IgD-negative memory B cell (primary cell): ENCODE measurements around the gene INCA1. TPM values are rescaled to one million over a fixed set of nuclear protein-coding genes. Genes with fewer than 3 reads are reported as not detected.
"Not testable (repeated sequence)": the region's sequence is repeated elsewhere in the genome, so short reads cannot be mapped to it uniquely, and the experiment has no call there.

Experiments
- H3K27ac Mint-ChIP-seq, 3 donors: one replicate each; pipeline ENCODE4 v1.8.0; 2020 to 2022; ENCODE audit warnings: mild to moderate bottlenecking in 3 of 3, mixed read lengths in 3 of 3, moderate library complexity in 1 of 3
- H3K27me3 Mint-ChIP-seq: one replicate; pipeline ENCODE4 v1.8.0; 2021; ENCODE audit warnings: mixed read lengths
- H3K36me3 Mint-ChIP-seq: one replicate; pipeline ENCODE4 v1.8.0; 2020; ENCODE audit warnings: mild to moderate bottlenecking, mixed read lengths
- H3K4me1 Mint-ChIP-seq, 3 donors: one replicate each; pipeline ENCODE4 v1.8.0; 2020 to 2022; ENCODE audit warnings: mixed read lengths in 3 of 3, mild to moderate bottlenecking in 1 of 3
- H3K4me3 Mint-ChIP-seq, 4 donors: one replicate each; pipeline ENCODE4 v1.8.0; 2020 to 2022; ENCODE audit warnings: mild to moderate bottlenecking in 4 of 4, mixed read lengths in 4 of 4, moderate library complexity in 3 of 4
- H3K9me3 Mint-ChIP-seq, 3 donors: one replicate each; pipeline ENCODE4 v1.8.0; 2020 to 2021; ENCODE audit warnings: mixed read lengths in 3 of 3, mild to moderate bottlenecking in 1 of 3
- polyA plus RNA-seq: library from polyadenylated mRNA; unstranded; fragments of 300-500 nt; fragmentation: Illumina TruSeq; gene quantifications from one replicate; pipeline ENCODE4 v1.2.3, GENCODE V29; 2021

The INCA1 gene
- 0.36 TPM for polyA plus RNA-seq

GRCh38 chr17:4997302-4998026, at the start of gene INCA1, which contains the start of gene KIF1C:
Gene INCA1, minus strand, starts transcription at chr17:4997522. Its CDS starts 3,085 bp downstream, at chr17:4994437.
Gene KIF1C, plus strand, starts transcription at chr17:4997950. Its CDS starts 2,297 bp downstream, at chr17:5000247.
- Mint-ChIP-seq H3K4me1 (peaks cover 11 to 15% (median 12%) of the 10 kb centered on the region in 3 donors), H3K9me3 (no peaks in the 10 kb centered on the region), H3K27ac (peak within 1 kb of the TSS; percentile 22 to 71 (median 69)), H3K4me3 (peak within 1 kb of the TSS; percentile 84 to 95 (median 92)), H3K27me3 (no peaks in the 10 kb centered on the region), H3K36me3 (peaks cover 10% of the 10 kb centered on the region)

GRCh38 chr17:5045496-5045895, 48.2 kb upstream of the INCA1 start:
- H3K36me3 Mint-ChIP-seq = no peaks in the 10 kb centered on the region
- peaks cover 12 to 22% (median 18%) of the 10 kb centered on the region in 3 donors for H3K4me1 Mint-ChIP-seq
- no peaks in the 10 kb centered on the region for H3K9me3 Mint-ChIP-seq
- no peak overlapping the region for H3K4me3 Mint-ChIP-seq
- peak overlapping the region in 1 of 3 donors; percentile 50 for H3K27ac Mint-ChIP-seq
- H3K27me3 Mint-ChIP-seq = no peaks in the 10 kb centered on the region

- H3K36me3 Mint-ChIP-seq = no peaks in the 10 kb centered on the region
- peaks cover 10 to 16% (median 10%) of the 10 kb centered on the region in 3 donors for H3K4me1 Mint-ChIP-seq
- H3K4me3 Mint-ChIP-seq = no peak overlapping the region
- no peaks in the 10 kb centered on the region for H3K9me3 Mint-ChIP-seq
- peak overlapping the region in 1 of 3 donors; percentile 16 for H3K27ac Mint-ChIP-seq
- H3K27me3 Mint-ChIP-seq = no peaks in the 10 kb centered on the region
Observed at GRCh38 chr17:5044630-5045029, 47.3 kb upstream of the INCA1 start.

- no peak overlapping the region for H3K27ac Mint-ChIP-seq
- H3K4me1 Mint-ChIP-seq = peaks cover 5 to 9% (median 6%) of the 10 kb centered on the region in 3 donors
- H3K9me3 Mint-ChIP-seq = no peaks in the 10 kb centered on the region
- H3K36me3 Mint-ChIP-seq = no peaks in the 10 kb centered on the region
- H3K27me3 Mint-ChIP-seq = no peaks in the 10 kb centered on the region
- H3K4me3 Mint-ChIP-seq = peak overlapping the region in 1 of 4 donors; percentile 39
Observed at GRCh38 chr17:5043524-5043923, 46.2 kb upstream of the INCA1 start.

GRCh38 chr17:5042157-5043022, 45.1 kb upstream of the INCA1 start:
- Mint-ChIP-seq H3K27ac (no peak overlapping the region), H3K36me3 (no peaks in the 10 kb centered on the region), H3K9me3 (no peaks in the 10 kb centered on the region), H3K4me1 (peaks cover under 1 to 5% (median 3%) of the 10 kb centered on the region in 3 donors), H3K4me3 (peak overlapping the region in 1 of 4 donors; percentile 80), H3K27me3 (no peaks in the 10 kb centered on the region)

- Mint-ChIP-seq H3K27ac (no peak within 1 kb of the TSS), H3K36me3 (no peaks in the 10 kb centered on the region), H3K27me3 (peaks cover 3% of the 10 kb centered on the region), H3K4me1 (peaks cover 6 to 15% (median 12%) of the 10 kb centered on the region in 3 donors), H3K9me3 (no peaks in the 10 kb centered on the region), H3K4me3 (no peak within 1 kb of the TSS)
Observed at GRCh38 chr17:5035315-5035714, 38.0 kb upstream of the INCA1 start, which contains the start of gene SLC52A1. Gene SLC52A1, minus strand, starts transcription at chr17:5035426. Its CDS starts 820 bp downstream, at chr17:5034606.

- Mint-ChIP-seq H3K27ac (no peak overlapping the region), H3K4me3 (no peak overlapping the region), H3K4me1 (peaks cover 6 to 15% (median 12%) of the 10 kb centered on the region in 3 donors), H3K36me3 (no peaks in the 10 kb centered on the region), H3K9me3 (no peaks in the 10 kb centered on the region), H3K27me3 (peaks cover 3% of the 10 kb centered on the region)
Observed at GRCh38 chr17:5034651-5035050, 37.3 kb upstream of the INCA1 start.

- no peaks in the 10 kb centered on the region for H3K9me3 Mint-ChIP-seq
- peaks cover 3% of the 10 kb centered on the region for H3K27me3 Mint-ChIP-seq
- H3K27ac Mint-ChIP-seq = no peak overlapping the region
- H3K36me3 Mint-ChIP-seq = no peaks in the 10 kb centered on the region
- H3K4me3 Mint-ChIP-seq = no peak overlapping the region
- H3K4me1 Mint-ChIP-seq = peaks cover 6 to 15% (median 12%) of the 10 kb centered on the region in 3 donors
Observed at GRCh38 chr17:5034063-5034462, 36.7 kb upstream of the INCA1 start.

- H3K4me1 Mint-ChIP-seq = peaks cover 6 to 15% (median 12%) of the 10 kb centered on the region in 3 donors
- H3K4me3 Mint-ChIP-seq = peak overlapping the region in 2 of 4 donors; percentile 8 to 37
- no peak overlapping the region for H3K27ac Mint-ChIP-seq
- H3K27me3 Mint-ChIP-seq = peaks cover 3% of the 10 kb centered on the region
- H3K9me3 Mint-ChIP-seq = no peaks in the 10 kb centered on the region
- H3K36me3 Mint-ChIP-seq = no peaks in the 10 kb centered on the region
Observed at GRCh38 chr17:5033352-5034015, 36.2 kb upstream of the INCA1 start.

GRCh38 chr17:5032865-5033264, 35.5 kb upstream of the INCA1 start:
- Mint-ChIP-seq H3K4me1 (peaks cover 6 to 15% (median 12%) of the 10 kb centered on the region in 3 donors), H3K36me3 (no peaks in the 10 kb centered on the region), H3K9me3 (no peaks in the 10 kb centered on the region), H3K4me3 (peak overlapping the region in 1 of 4 donors; percentile 57), H3K27me3 (peaks cover 3% of the 10 kb centered on the region), H3K27ac (no peak overlapping the region)

- Mint-ChIP-seq H3K27me3 (peaks cover 3% of the 10 kb centered on the region), H3K27ac (peak overlapping the region in 2 of 3 donors; percentile 87 to 91), H3K4me3 (peak overlapping the region; percentile 81 to 96 (median 90)), H3K9me3 (no peaks in the 10 kb centered on the region), H3K36me3 (no peaks in the 10 kb centered on the region), H3K4me1 (peaks cover 6 to 15% (median 12%) of the 10 kb centered on the region in 3 donors)
Observed at GRCh38 chr17:5031365-5032082, 34.2 kb upstream of the INCA1 start.

- H3K36me3 Mint-ChIP-seq, H3K9me3 Mint-ChIP-seq, H3K27me3 Mint-ChIP-seq: not testable (repeated sequence)
- Mint-ChIP-seq H3K4me3 (peak overlapping the region in 2 of 4 donors; percentile 15 to 86), H3K27ac (peak overlapping the region; percentile 16 to 69 (median 39)), H3K4me1 (peaks cover 6 to 15% (median 14%) of the 10 kb centered on the region in 3 donors)
Observed at GRCh38 chr17:5030168-5030567, 32.8 kb upstream of the INCA1 start.

GRCh38 chr17:5027916-5028315, 30.6 kb upstream of the INCA1 start:
- H3K27ac Mint-ChIP-seq = no peak overlapping the region
- no peaks in the 10 kb centered on the region for H3K27me3 Mint-ChIP-seq
- H3K9me3 Mint-ChIP-seq = no peaks in the 10 kb centered on the region
- no peaks in the 10 kb centered on the region for H3K36me3 Mint-ChIP-seq
- peaks cover 6 to 15% (median 13%) of the 10 kb centered on the region in 3 donors for H3K4me1 Mint-ChIP-seq
- no peak overlapping the region for H3K4me3 Mint-ChIP-seq

- Mint-ChIP-seq H3K9me3 (no peaks in the 10 kb centered on the region), H3K27me3 (no peaks in the 10 kb centered on the region), H3K4me3 (no peak overlapping the region), H3K27ac (no peak overlapping the region), H3K36me3 (no peaks in the 10 kb centered on the region), H3K4me1 (peaks cover 6 to 15% (median 13%) of the 10 kb centered on the region in 3 donors)
Observed at GRCh38 chr17:5027299-5027698, 30.0 kb upstream of the INCA1 start.
